SK-N-SH treated with all-trans-retinoic acid at 6 μM for 48 hours (cell line): ENCODE results near the gene RAMP2.

ENCODE experiments used
- ARNTL ChIP-seq: fragments of 450-650 bp; formaldehyde crosslinking; IDR thresholded peaks from 2 replicates; pipeline ENCODE4 v1.5.0; 2020; ENCODE audit warnings: low read depth, mild to moderate bottlenecking, moderate library complexity, borderline replicate concordance
- ESRRG ChIP-seq: fragments of 250-450 bp; sonication (Bioruptor Pico); IDR thresholded peaks from 2 replicates; pipeline ENCODE4 v1.6.1; 2021; ENCODE audit warnings: mild to moderate bottlenecking
- PATZ1 ChIP-seq: fragments of 250-450 bp; sonication (Bioruptor Pico); IDR thresholded peaks from 2 replicates; pipeline ENCODE4 v1.8.0; 2020; ENCODE audit warnings: mild to moderate bottlenecking, moderate library complexity, borderline replicate concordance
- POU6F1 ChIP-seq: fragments of 250-450 bp; sonication (Bioruptor Pico); IDR thresholded peaks from 2 replicates; pipeline ENCODE4 v1.8.0; 2021; ENCODE audit warnings: low read depth, mild to moderate bottlenecking, moderate library complexity, borderline replicate concordance
- ZC3H10 ChIP-seq: fragments of 250-450 bp; sonication (Bioruptor Pico); IDR thresholded peaks from 2 replicates; pipeline ENCODE4 v1.5.1; 2021; ENCODE audit warnings: mild to moderate bottlenecking, moderate library complexity
- ZNF565 ChIP-seq: fragments of 450-650 bp; formaldehyde crosslinking; conservative IDR thresholded peaks from 2 replicates; pipeline ENCODE4 v1.5.0; 2020; ENCODE audit warnings: low read depth, mild to moderate bottlenecking, moderate library complexity
- ZNF8 ChIP-seq: fragments of 450-650 bp; formaldehyde crosslinking; IDR thresholded peaks from 2 replicates; pipeline ENCODE4 v1.5.0; 2020; ENCODE audit warnings: mild to moderate bottlenecking, moderate library complexity
- TF ChIP-seq, protein P1 (sequence below): fragments of 250-450 bp; sonication (Bioruptor Pico); IDR thresholded peaks from 2 replicates; pipeline ENCODE4 v1.5.1; 2021; ENCODE audit warnings: mild to moderate bottlenecking, moderate library complexity

- TF ChIP-seq ESRRG (no peak), ZNF8 (CRISPR knock-in tag) (no peak), PATZ1 (no peak), ZC3H10 (CRISPR knock-in tag) (no peak), ZNF565 (CRISPR knock-in tag) (no peak), ARNTL (CRISPR knock-in tag) (no peak), POU6F1 (CRISPR knock-in tag) (no peak)
- TF ChIP-seq, protein P1, sequence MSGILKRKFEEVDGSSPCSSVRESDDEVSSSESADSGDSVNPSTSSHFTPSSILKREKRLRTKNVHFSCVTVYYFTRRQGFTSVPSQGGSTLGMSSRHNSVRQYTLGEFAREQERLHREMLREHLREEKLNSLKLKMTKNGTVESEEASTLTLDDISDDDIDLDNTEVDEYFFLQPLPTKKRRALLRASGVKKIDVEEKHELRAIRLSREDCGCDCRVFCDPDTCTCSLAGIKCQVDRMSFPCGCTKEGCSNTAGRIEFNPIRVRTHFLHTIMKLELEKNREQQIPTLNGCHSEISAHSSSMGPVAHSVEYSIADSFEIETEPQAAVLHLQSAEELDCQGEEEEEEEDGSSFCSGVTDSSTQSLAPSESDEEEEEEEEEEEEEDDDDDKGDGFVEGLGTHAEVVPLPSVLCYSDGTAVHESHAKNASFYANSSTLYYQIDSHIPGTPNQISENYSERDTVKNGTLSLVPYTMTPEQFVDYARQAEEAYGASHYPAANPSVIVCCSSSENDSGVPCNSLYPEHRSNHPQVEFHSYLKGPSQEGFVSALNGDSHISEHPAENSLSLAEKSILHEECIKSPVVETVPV (CRISPR knock-in tag), result no peak
These were observed 23.4 kb downstream of the RAMP2 start for GRCh38 chr17:42784409-42784808.
